ENCODE measurements around the gene LGALS9. TPM values are rescaled to one million over a fixed set of nuclear protein-coding genes. Genes with fewer than 3 reads are reported as not detected.
"Not testable (repeated sequence)": the region's sequence is repeated elsewhere in the genome, so short reads cannot be mapped to it uniquely, and the experiment has no call there.

LGALS9 gene
- polyA plus RNA-seq, 2 of the 4 experiments (the other 2 are of a cell fraction), result 1.2 to 1.5 TPM

- ChIA-PET CTCF (interaction anchor here (1.2 to 3.3 kb wide), 5 partner anchors 17 to 398 kb away, joined by 3 to 20 read pairs (median 5); no protein-coding TSS in a partner anchor), POLR2A (no interaction called here)
- Histone ChIP-seq H3K27ac (no peak overlapping the region), H3K4me2 (no peak overlapping the region), H3K4me3 (no peak overlapping the region), H3K4me1 (no peaks in the 10 kb centered on the region), H3K9me3 (no peaks in the 10 kb centered on the region)
- 95% methylated on average over 1 of the region's 1 CpG for WGBS (ENCODE audit: missing lambda C conversion rate)
- ATAC-seq, result no peak
- no peak for TF ChIP-seq ZFP36 (IDR thresholded peaks at IDR 0.05; ENCODE audit: borderline replicate concordance, partially characterized antibody)
- TF ChIP-seq FOSB (CRISPR knock-in tag; IDR thresholded peaks at IDR 0.05), result no peak
- peak; percentile 67 for TF ChIP-seq MAFK (IDR thresholded peaks at IDR 0.05; ENCODE audit: partially characterized antibody)
- no peak for DNase-seq (ENCODE audit: low read depth in 1 of 2, low spot score in 1 of 2)
- FAIRE-seq, result no peak
Observed at GRCh38 chr17:27634026-27634335, 3.0 kb downstream of the LGALS9 start.

- 93% methylated on average over 2 of the region's 2 CpGs for WGBS (ENCODE audit: missing lambda C conversion rate)
- FAIRE-seq, result no peak
Observed at GRCh38 chr17:27634776-27635175, 3.8 kb downstream of the LGALS9 start.

GRCh38 chr17:27635275-27635823, 4.4 kb downstream of the LGALS9 start:
- Histone ChIP-seq H3K4me3 (no peak overlapping the region), H3K27ac (no peak overlapping the region), H3K4me1 (no peaks in the 10 kb centered on the region), H3K4me2 (no peak overlapping the region), H3K9me3 (no peaks in the 10 kb centered on the region)
- CTCF ChIA-PET, result interaction anchor here (1.0 to 4.0 kb wide), 2 partner anchors 16 to 25 kb away, joined by 4 to 23 read pairs; no protein-coding TSS in a partner anchor
- DNase-seq (ENCODE audit: low read depth in 1 of 2, low spot score in 1 of 2), result no peak
- no peak for FAIRE-seq
- no peak for TF ChIP-seq RFX5 (IDR thresholded peaks at IDR 0.05)
- TF ChIP-seq ZC3H11A (IDR thresholded peaks at IDR 0.05), result peak; percentile 91
- no peak for ATAC-seq
- WGBS (ENCODE audit: missing lambda C conversion rate), result 73% methylated on average over 6 of the region's 6 CpGs
- POLR2A ChIA-PET, result no interaction called here

More at GRCh38 chr17:27634776-27635175, 3.8 kb downstream of the LGALS9 start:
- H3K27ac ChIP-seq, result no peak overlapping the region
- no peaks in the 10 kb centered on the region for H3K4me1 ChIP-seq
- no peak overlapping the region for H3K4me2 ChIP-seq
- H3K4me3 ChIP-seq, result no peak overlapping the region
- CTCF ChIA-PET, result interaction anchor here (1.0 to 4.0 kb wide), 3 partner anchors 17 to 25 kb away, joined by 4 to 23 read pairs (median 20); no protein-coding TSS in a partner anchor
- no peak for TF ChIP-seq FOSB (CRISPR knock-in tag; IDR thresholded peaks at IDR 0.05)
- TF ChIP-seq CHD2 (IDR thresholded peaks at IDR 0.05; ENCODE audit: low read length, partially characterized antibody), result no peak
- TF ChIP-seq RNF2 (IDR thresholded peaks at IDR 0.05; ENCODE audit: borderline replicate concordance, low read depth), result no peak
- no peak for TF ChIP-seq HOXB13 (CRISPR knock-in tag; IDR thresholded peaks at IDR 0.05; ENCODE audit: low read depth)
- TF ChIP-seq ZNF302 (CRISPR knock-in tag; IDR thresholded peaks at IDR 0.05), result no peak
- TF ChIP-seq MAFK (IDR thresholded peaks at IDR 0.05; ENCODE audit: partially characterized antibody), result no peak
- TF ChIP-seq POLR2A (IDR thresholded peaks at IDR 0.05; ENCODE audit: low read length), result no peak
- TF ChIP-seq CBX8 (IDR thresholded peaks at IDR 0.05), result no peak
- TF ChIP-seq JUNB (IDR thresholded peaks at IDR 0.05), result no peak
- TF ChIP-seq PHF8 (IDR thresholded peaks at IDR 0.05; ENCODE audit: borderline replicate concordance, low read depth), result no peak
- no peak for TF ChIP-seq BCL3 (IDR thresholded peaks at IDR 0.05)
- TF ChIP-seq USF2 (IDR thresholded peaks at IDR 0.05), result no peak
- TF ChIP-seq SREBF2 (IDR thresholded peaks at IDR 0.05), result no peak
- TF ChIP-seq HES2 (IDR thresholded peaks at IDR 0.05), result no peak
- TF ChIP-seq ATOH8 (CRISPR knock-in tag; IDR thresholded peaks at IDR 0.05; ENCODE audit: low read depth), result no peak
- H3K9me3 ChIP-seq, result no peaks in the 10 kb centered on the region
- ATAC-seq (no peak), DNase-seq (ENCODE audit: low read depth in 1 of 2, low spot score in 1 of 2) (no peak)
- POLR2A ChIA-PET, result no interaction called here

GRCh38 chr17:27636005-27636520, 5.1 kb downstream of the LGALS9 start:
- H3K4me3 ChIP-seq; H3K9me3 ChIP-seq; H3K27ac ChIP-seq; DNase-seq (ENCODE audit: low read depth in 1 of 2, low spot score in 1 of 2); FAIRE-seq; H3K4me2 ChIP-seq; POLR2A ChIA-PET; H3K4me1 ChIP-seq; ATAC-seq: not testable (repeated sequence)
- CTCF ChIA-PET, result interaction anchor here (0.9 to 4.0 kb wide), 3 partner anchors 14 to 121 kb away, joined by 3 to 23 read pairs (median 4); no protein-coding TSS in a partner anchor
- 56% methylated on average over 3 of the region's 3 CpGs for WGBS (ENCODE audit: missing lambda C conversion rate)

GRCh38 chr17:27637818-27638217, 6.8 kb downstream of the LGALS9 start:
- H3K27ac ChIP-seq; H3K4me3 ChIP-seq; DNase-seq (ENCODE audit: low read depth in 1 of 2, low spot score in 1 of 2); H3K4me1 ChIP-seq; FAIRE-seq; POLR2A ChIA-PET; H3K9me3 ChIP-seq; H3K4me2 ChIP-seq: not testable (repeated sequence)
- ATAC-seq, result peak; percentile 15 to 26; a peak in 3 of 6 replicates
- 93% methylated on average over 6 of the region's 7 CpGs for WGBS (ENCODE audit: missing lambda C conversion rate)
- CTCF ChIA-PET, result interaction anchor here (1.1 to 4.0 kb wide), 4 partner anchors 10 to 255 kb away, joined by 3 to 23 read pairs (median 4); partner anchors contain the start of gene LYRM9

GRCh38 chr17:27638415-27638914, 7.5 kb downstream of the LGALS9 start:
- FAIRE-seq; H3K9me3 ChIP-seq; ATAC-seq; H3K4me2 ChIP-seq; H3K4me1 ChIP-seq; H3K4me3 ChIP-seq; DNase-seq (ENCODE audit: low read depth in 1 of 2, low spot score in 1 of 2); POLR2A ChIA-PET; H3K27ac ChIP-seq: not testable (repeated sequence)
- 86% methylated on average over 3 of the region's 5 CpGs for WGBS (ENCODE audit: missing lambda C conversion rate)
- CTCF ChIA-PET, result interaction anchor here (1.1 to 3.9 kb wide), 7 partner anchors 9 to 254 kb away, joined by 3 to 33 read pairs (median 4); partner anchors contain the start of gene LYRM9
